ENCODE data around the gene FOLR1.

DNA sequence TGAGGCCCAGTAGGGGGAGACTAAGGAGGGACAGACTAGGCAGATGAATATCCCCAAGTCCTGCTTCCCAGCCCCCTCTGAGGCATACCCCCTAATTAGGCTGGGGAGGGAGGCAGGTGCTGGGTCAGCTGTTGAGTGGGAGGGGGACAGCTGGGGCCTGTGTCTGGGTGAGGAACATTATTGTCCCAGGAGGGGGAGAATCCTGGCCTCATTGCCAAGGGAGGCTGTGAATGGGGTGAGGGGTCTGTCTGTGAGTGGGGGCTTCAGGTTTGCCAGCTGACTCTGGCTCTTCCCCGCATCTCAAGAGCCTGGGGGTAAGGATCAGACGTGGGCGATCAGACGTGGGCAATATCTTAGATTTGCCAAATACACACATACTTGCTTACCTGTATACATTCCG lies 34.8 kb downstream of the FOLR1 start:
- TF ChIP-seq GATA2 (IDR thresholded peaks at IDR 0.05; ENCODE audit: low read depth, low read length) (no peak), GATA3 (IDR thresholded peaks at IDR 0.05; ENCODE audit: low read depth, low read length) (no peak)
